Mesendoderm (in vitro differentiated cells): ENCODE measurements around the gene MAP3K21. TPM values are rescaled to one million over a fixed set of nuclear protein-coding genes. Genes with fewer than 3 reads are reported as not detected.

Experiments used
- DNase-seq: peaks from one replicate; pipeline ENCODE4 v3.0.0; 2013
- H2AK5ac ChIP-seq: 2 replicates; pipeline ENCODE4 v1.6.1; 2013; ENCODE audit warnings: low read length, inconsistent platforms
- H2BK120ac ChIP-seq: 2 replicates; pipeline ENCODE4 v1.6.1; 2013; ENCODE audit warnings: low read depth, mild to moderate bottlenecking, low read length, moderate library complexity, mixed read lengths
- H2BK15ac ChIP-seq: replicated peaks from 2 replicates; pipeline ENCODE4 v1.6.1; 2013; ENCODE audit warnings: low read depth, mild to moderate bottlenecking, moderate library complexity
- H2BK5ac ChIP-seq: 2 replicates; pipeline ENCODE4 v1.6.1; 2013; ENCODE audit warnings: low read length, inconsistent platforms
- H3K18ac ChIP-seq: 2 replicates; pipeline ENCODE4 v1.6.1; 2013; ENCODE audit warnings: mild to moderate bottlenecking, low read length, mixed read lengths
- H3K23ac ChIP-seq: one replicate; pipeline ENCODE4 v1.6.1; 2013; ENCODE audit warnings: low read length
- H3K27ac ChIP-seq: 2 replicates; pipeline ENCODE4 v1.5.1; 2013; ENCODE audit warnings: low read depth, mild to moderate bottlenecking, inconsistent platforms, low read length, moderate library complexity
- H3K27me3 ChIP-seq: 2 replicates; pipeline ENCODE4 v1.6.1; 2013; ENCODE audit warnings: low read length, control low read depth, mild to moderate bottlenecking, inconsistent platforms; ENCODE audit not compliant: insufficient read depth, poor library complexity
- H3K36me3 ChIP-seq: 2 replicates; pipeline ENCODE4 v1.6.1; 2013; ENCODE audit warnings: low read length, inconsistent platforms; ENCODE audit not compliant: control insufficient read depth, insufficient read depth
- H3K4ac ChIP-seq: one replicate; pipeline ENCODE4 v1.6.1; 2013; ENCODE audit warnings: low read depth, mild to moderate bottlenecking, low read length, moderate library complexity
- H3K4me1 ChIP-seq: 2 replicates; pipeline ENCODE4 v1.6.1; 2013; ENCODE audit warnings: low read depth, low read length, inconsistent platforms; ENCODE audit not compliant: control insufficient read depth
- H3K4me2 ChIP-seq: 2 replicates; pipeline ENCODE4 v1.6.1; 2013; ENCODE audit warnings: low read length
- H3K4me3 ChIP-seq: 2 replicates; pipeline ENCODE4 v1.5.1; 2013; ENCODE audit warnings: mild to moderate bottlenecking, low read length
- H3K56ac ChIP-seq: one replicate; pipeline ENCODE4 v1.6.1; 2013; ENCODE audit warnings: low read length
- H3K79me1 ChIP-seq: 2 replicates; pipeline ENCODE4 v1.6.1; 2013; ENCODE audit warnings: low read length, inconsistent platforms
- H3K79me2 ChIP-seq: 2 replicates; pipeline ENCODE4 v1.6.1; 2013; ENCODE audit warnings: mild to moderate bottlenecking, low read length; ENCODE audit not compliant: control insufficient read depth, insufficient read depth
- H3K9ac ChIP-seq: 2 replicates; pipeline ENCODE4 v1.6.1; 2013; ENCODE audit warnings: low read length, inconsistent platforms
- H4K5ac ChIP-seq: one replicate; pipeline ENCODE4 v1.6.1; 2013; ENCODE audit warnings: low read length
- H4K8ac ChIP-seq: one replicate; pipeline ENCODE4 v1.6.1; 2013; ENCODE audit warnings: low read depth, mild to moderate bottlenecking, control low read depth, low read length, moderate library complexity
- WGBS: extraction: QIAGEN DNeasy Blood & Tissue Kit; methylation state at CpG from one replicate; pipeline ENCODE4 v1.1.7; 2013; ENCODE audit warnings: low lambda C conversion rate, missing lambda C conversion rate; ENCODE audit not compliant: insufficient coverage; ENCODE audit errors: extremely low coverage; 5-methylcytosine and 5-hydroxymethylcytosine counted together
- polyA plus RNA-seq, 2 experiments: library from polyadenylated mRNA; stranded (reverse); fragments of 200-250 nt; gene quantifications; one replicate each; pipeline ENCODE4 v1.2.3, GENCODE V29; 2013

The MAP3K21 gene
- 8.5 TPM for polyA plus RNA-seq (2013, experiment 1 of 2)
- polyA plus RNA-seq (2013, experiment 2 of 2): 8.9 TPM

DNA sequence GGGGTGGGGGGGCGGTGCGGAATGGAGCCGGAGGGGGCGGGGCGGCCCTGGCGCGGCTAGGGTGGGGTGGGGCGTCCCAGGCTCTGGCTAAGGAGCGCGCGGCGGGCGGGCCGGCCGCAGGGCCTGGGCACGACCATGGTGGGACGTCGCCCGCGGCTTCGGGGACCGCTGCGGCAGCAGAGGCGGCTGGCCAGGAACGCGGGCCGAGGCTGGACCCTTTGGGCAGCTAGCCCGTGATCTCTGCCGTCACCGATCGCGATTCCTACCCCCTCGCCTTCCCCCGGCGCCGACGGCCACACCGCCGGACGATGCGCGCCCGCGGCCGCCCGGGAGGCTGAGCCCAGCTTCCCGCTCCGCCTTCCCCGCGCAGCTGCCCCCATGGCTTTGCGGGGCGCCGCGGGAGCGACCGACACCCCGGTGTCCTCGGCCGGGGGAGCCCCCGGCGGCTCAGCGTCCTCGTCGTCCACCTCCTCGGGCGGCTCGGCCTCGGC, at the start of gene MAP3K21:
Gene MAP3K21, plus strand, starts transcription at position 74 of the 491 bp plus-strand sequence. Its CDS starts 305 bp downstream, at position 379.
- Histone ChIP-seq H3K36me3 (no peaks in the 10 kb centered on the region), H3K79me1 (peaks cover 3% of the 10 kb centered on the region), H3K4ac (no peak within 1 kb of the TSS), H2BK15ac (peak within 1 kb of the TSS; percentile 60), H3K18ac (peak within 1 kb of the TSS; percentile 72), H4K8ac (no peak within 1 kb of the TSS), H3K27ac (no peak within 1 kb of the TSS), H2BK5ac (no peak within 1 kb of the TSS), H4K5ac (no peak within 1 kb of the TSS), H3K4me2 (peak within 1 kb of the TSS; percentile 73), H3K4me3 (peak within 1 kb of the TSS; percentile 47), H3K9ac (peak within 1 kb of the TSS; percentile 81), H3K23ac (peak within 1 kb of the TSS; percentile 80), H3K79me2 (peaks cover 3% of the 10 kb centered on the region), H3K4me1 (no peaks in the 10 kb centered on the region), H2BK120ac (no peak within 1 kb of the TSS), H3K27me3 (no peaks in the 10 kb centered on the region), H3K56ac (peak within 1 kb of the TSS; percentile 94), H2AK5ac (no peak within 1 kb of the TSS)
- WGBS: no CpG with 5 or more reads among the region's 68 CpGs
- DNase-seq: no peak

DNA sequence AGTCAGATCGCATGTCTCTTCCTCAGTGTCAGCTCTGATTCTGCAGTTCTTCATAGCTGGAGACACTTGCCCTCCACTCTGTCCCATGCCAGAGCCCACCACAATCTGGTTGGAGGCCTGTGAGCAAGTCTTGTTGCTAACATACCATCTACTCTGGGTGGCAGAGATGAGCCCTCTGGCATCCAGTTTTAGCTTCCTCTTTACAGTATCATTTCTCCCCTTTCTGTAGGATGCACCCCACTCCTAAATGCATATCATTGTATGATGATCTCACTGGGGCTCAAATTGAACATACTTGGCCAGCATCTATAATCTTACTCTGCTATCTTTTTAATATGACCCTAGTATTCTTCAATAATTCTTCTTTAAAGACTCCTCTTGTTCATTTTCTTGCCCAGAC, 48.9 kb upstream of the MAP3K21 start:
- H3K27ac ChIP-seq: no peak overlapping the region
- no peak overlapping the region for H3K56ac ChIP-seq
- H3K27me3 ChIP-seq: no peaks in the 10 kb centered on the region
- no peak overlapping the region for H3K4me2 ChIP-seq
- H3K4me1 ChIP-seq: no peaks in the 10 kb centered on the region
- no peak overlapping the region for H2BK15ac ChIP-seq
- no peaks in the 10 kb centered on the region for H3K36me3 ChIP-seq
- H3K4ac ChIP-seq: no peak overlapping the region
- no peak overlapping the region for H3K4me3 ChIP-seq
- DNase-seq: no peak
- no peak overlapping the region for H3K9ac ChIP-seq
- H3K79me1 ChIP-seq: peaks cover 5% of the 10 kb centered on the region
- H3K18ac ChIP-seq: no peak overlapping the region
- no peak overlapping the region for H4K5ac ChIP-seq
- peaks cover 6% of the 10 kb centered on the region for H3K79me2 ChIP-seq
- no peak overlapping the region for H2BK120ac ChIP-seq
- H2BK5ac ChIP-seq: no peak overlapping the region
- H2AK5ac ChIP-seq: no peak overlapping the region
- no peak overlapping the region for H3K23ac ChIP-seq
- H4K8ac ChIP-seq: no peak overlapping the region
- WGBS: no CpG with 5 or more reads among the region's 1 CpG

DNA sequence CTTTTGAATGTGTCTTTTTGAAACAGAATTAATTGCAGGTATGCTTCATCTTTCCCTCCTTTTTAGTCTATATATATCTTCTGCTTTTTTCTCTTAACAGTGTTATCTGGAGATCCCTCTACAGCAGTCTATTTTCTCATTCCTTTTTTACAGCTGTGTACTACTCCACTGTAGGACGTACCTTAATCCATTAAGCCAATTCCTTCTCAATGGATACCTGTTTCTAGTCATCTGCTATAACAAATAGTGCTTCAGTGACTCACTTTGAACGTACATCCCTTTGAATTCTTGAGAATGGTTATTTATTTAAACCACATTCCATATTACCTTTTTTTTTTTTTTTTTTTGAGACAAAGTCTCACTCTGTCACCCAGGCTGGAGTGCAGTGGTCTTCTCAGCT, 47.6 kb upstream of the MAP3K21 start:
- no CpG with 5 or more reads among the region's 2 CpGs for WGBS
- peaks cover 12% of the 10 kb centered on the region for H3K79me2 ChIP-seq
- no peak overlapping the region for H3K56ac ChIP-seq
- H4K8ac ChIP-seq: no peak overlapping the region
- H2BK15ac ChIP-seq: no peak overlapping the region
- DNase-seq: no peak
- no peak overlapping the region for H2BK120ac ChIP-seq
- H3K9ac ChIP-seq: no peak overlapping the region
- H3K27me3 ChIP-seq: no peaks in the 10 kb centered on the region
- peaks cover 6% of the 10 kb centered on the region for H3K79me1 ChIP-seq
- H3K4me2 ChIP-seq: no peak overlapping the region
- H4K5ac ChIP-seq: no peak overlapping the region
- H3K23ac ChIP-seq: no peak overlapping the region
- no peak overlapping the region for H3K18ac ChIP-seq
- H2AK5ac ChIP-seq: no peak overlapping the region
- H2BK5ac ChIP-seq: no peak overlapping the region
- no peaks in the 10 kb centered on the region for H3K4me1 ChIP-seq
- H3K4me3 ChIP-seq: no peak overlapping the region
- H3K36me3 ChIP-seq: no peaks in the 10 kb centered on the region
- H3K27ac ChIP-seq: no peak overlapping the region
- H3K4ac ChIP-seq: no peak overlapping the region

DNA sequence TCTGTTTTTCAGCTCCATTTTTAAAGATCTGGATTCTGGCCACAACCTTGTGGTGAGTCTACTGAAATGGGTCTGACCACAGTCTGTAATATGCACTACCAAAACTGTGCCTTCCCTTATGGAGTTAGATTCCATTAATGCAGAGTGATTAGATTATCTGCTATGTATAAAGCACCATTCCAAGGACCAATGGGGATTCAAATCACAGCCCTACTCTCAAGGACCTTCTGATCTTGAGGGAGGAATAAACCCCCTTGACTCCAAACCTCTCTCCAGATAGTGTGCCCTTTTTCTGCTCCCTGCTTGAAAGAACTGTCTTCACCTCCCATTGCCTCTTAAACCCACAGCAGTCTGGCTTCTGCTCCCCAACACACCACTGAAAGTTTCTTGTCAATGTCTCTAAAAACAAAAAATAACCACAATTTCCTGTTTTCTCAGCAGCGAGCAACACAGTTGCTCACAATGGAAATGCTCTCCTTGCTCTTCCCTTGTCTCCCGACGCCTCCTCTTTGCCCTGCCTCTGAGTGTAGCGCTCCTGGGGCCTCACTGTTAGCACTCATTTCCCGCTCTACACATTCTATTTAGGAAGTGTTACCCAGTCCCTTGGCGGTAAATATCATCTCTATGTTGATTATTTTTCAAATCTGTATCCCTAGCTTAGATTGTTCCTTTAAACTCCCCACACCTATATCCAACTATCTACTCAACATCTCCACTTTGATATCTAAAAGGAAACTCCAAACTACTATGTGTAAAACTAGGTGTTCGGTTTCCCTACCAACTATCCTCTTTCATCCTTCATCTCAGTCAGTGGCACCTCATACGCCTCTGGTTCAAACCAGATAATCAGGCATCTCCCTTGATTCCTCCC, 45.6 kb upstream of the MAP3K21 start:
- no peak overlapping the region for H2AK5ac ChIP-seq
- no peak overlapping the region for H2BK15ac ChIP-seq
- no peak overlapping the region for H3K4ac ChIP-seq
- H2BK5ac ChIP-seq: no peak overlapping the region
- no peak overlapping the region for H2BK120ac ChIP-seq
- H3K79me2 ChIP-seq: peaks cover 17% of the 10 kb centered on the region
- H4K5ac ChIP-seq: no peak overlapping the region
- DNase-seq: no peak
- no peak overlapping the region for H3K23ac ChIP-seq
- no peaks in the 10 kb centered on the region for H3K4me1 ChIP-seq
- no peak overlapping the region for H4K8ac ChIP-seq
- no CpG with 5 or more reads among the region's 8 CpGs for WGBS
- H3K79me1 ChIP-seq: peaks cover 11% of the 10 kb centered on the region
- H3K4me3 ChIP-seq: no peak overlapping the region
- H3K4me2 ChIP-seq: no peak overlapping the region
- H3K9ac ChIP-seq: no peak overlapping the region
- no peak overlapping the region for H3K18ac ChIP-seq
- no peak overlapping the region for H3K27ac ChIP-seq
- no peaks in the 10 kb centered on the region for H3K27me3 ChIP-seq
- no peaks in the 10 kb centered on the region for H3K36me3 ChIP-seq
- no peak overlapping the region for H3K56ac ChIP-seq

DNA sequence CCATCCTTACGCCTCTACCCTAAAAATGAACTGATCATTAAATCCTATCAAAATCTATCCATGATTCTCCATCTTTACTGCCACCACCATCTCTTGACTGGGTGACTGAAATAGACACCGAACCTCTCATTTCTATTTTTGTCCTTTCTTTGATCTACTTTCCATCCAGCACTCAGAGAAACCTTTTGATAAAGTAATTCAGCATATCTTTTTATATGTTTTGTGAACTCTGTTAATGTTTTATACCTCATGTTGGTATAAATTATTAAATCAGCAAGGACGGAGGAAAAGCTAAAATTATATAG, 45.0 kb upstream of the MAP3K21 start:
- H2BK15ac ChIP-seq: no peak overlapping the region
- H3K56ac ChIP-seq: no peak overlapping the region
- no peak overlapping the region for H3K4ac ChIP-seq
- peaks cover 10% of the 10 kb centered on the region for H3K79me1 ChIP-seq
- no CpG with 5 or more reads among the region's 3 CpGs for WGBS
- H3K36me3 ChIP-seq: no peaks in the 10 kb centered on the region
- no peak overlapping the region for H2AK5ac ChIP-seq
- H4K8ac ChIP-seq: no peak overlapping the region
- no peak overlapping the region for H3K18ac ChIP-seq
- no peak overlapping the region for H2BK120ac ChIP-seq
- H3K4me2 ChIP-seq: no peak overlapping the region
- H3K27ac ChIP-seq: no peak overlapping the region
- no peak overlapping the region for H3K4me3 ChIP-seq
- no peak overlapping the region for H3K9ac ChIP-seq
- peaks cover 19% of the 10 kb centered on the region for H3K79me2 ChIP-seq
- no peak overlapping the region for H3K23ac ChIP-seq
- no peak overlapping the region for H2BK5ac ChIP-seq
- H4K5ac ChIP-seq: no peak overlapping the region
- no peak for DNase-seq
- no peaks in the 10 kb centered on the region for H3K4me1 ChIP-seq
- no peaks in the 10 kb centered on the region for H3K27me3 ChIP-seq
